Peyer's patch (tissue), 4 donors: ENCODE data around the gene SPACA5. TPM values are rescaled to one million over a fixed set of nuclear protein-coding genes. Genes with fewer than 3 reads are reported as not detected.
"Not testable (repeated sequence)": the region's sequence is repeated elsewhere in the genome, so short reads cannot be mapped to it uniquely, and the experiment has no call there.

Experiments used
- DNase-seq, 3 donors: peaks; one replicate each; pipeline ENCODE4 v3.0.0-alpha.2; 2017 to 2019
- H3K27ac ChIP-seq, 4 donors: fragments of 200-600 bp; sonication (generic); one replicate each; pipeline ENCODE4 v1.5.1; 2016 to 2019
- H3K27me3 ChIP-seq, 2 donors: fragments of 200-600 bp; sonication (generic); one replicate each; pipeline ENCODE4 v1.5.1; 2019
- H3K36me3 ChIP-seq, 3 donors: fragments of 200-600 bp; sonication (generic); one replicate each; pipeline ENCODE4 v1.5.1; 2016 to 2019
- H3K4me1 ChIP-seq, 4 donors: fragments of 200-600 bp; sonication (generic); one replicate each; pipeline ENCODE4 v1.5.1; 2016 to 2019
- H3K4me3 ChIP-seq, 4 donors: fragments of 200-600 bp; sonication (generic); 1 replicate in 3 of 4; 2 replicates in 1 of 4; pipeline ENCODE4 v1.5.1; 2016 to 2019; ENCODE audit warnings: mild to moderate bottlenecking in 1 of 4
- H3K9me3 ChIP-seq, 4 donors: fragments of 200-600 bp; sonication (generic); one replicate each; pipeline ENCODE4 v1.5.1; 2016 to 2019; ENCODE audit warnings: mild to moderate bottlenecking in 1 of 4
- CTCF ChIP-seq, 6 experiments: fragments of 450-650 bp in 4 of 6; fragments of 200-600 bp in 2 of 6; sonication (generic) in 1 of 6; IDR thresholded peaks; one replicate each; pipeline ENCODE4 v1.5.1; 2017 to 2019; ENCODE audit warnings: antibody characterized with exemption in 6 of 6, mild to moderate bottlenecking in 3 of 6, moderate library complexity in 1 of 6
- POLR2A ChIP-seq, 2 donors: fragments of 450-650 bp; IDR thresholded peaks; one replicate each; pipeline ENCODE4 v1.5.1; 2017; ENCODE audit warnings: antibody characterized with exemption in 2 of 2, mild to moderate bottlenecking in 2 of 2, moderate library complexity in 2 of 2
- total RNA-seq, 4 donors: library from RNA; depleted of rRNA; stranded (reverse); fragments of >200 nt; gene quantifications; one replicate each; pipeline ENCODE4 v1.1.0, GENCODE V29; 2016

The SPACA5 gene
- total RNA-seq, 4 donors from 2014 or later, result not detected

DNA sequence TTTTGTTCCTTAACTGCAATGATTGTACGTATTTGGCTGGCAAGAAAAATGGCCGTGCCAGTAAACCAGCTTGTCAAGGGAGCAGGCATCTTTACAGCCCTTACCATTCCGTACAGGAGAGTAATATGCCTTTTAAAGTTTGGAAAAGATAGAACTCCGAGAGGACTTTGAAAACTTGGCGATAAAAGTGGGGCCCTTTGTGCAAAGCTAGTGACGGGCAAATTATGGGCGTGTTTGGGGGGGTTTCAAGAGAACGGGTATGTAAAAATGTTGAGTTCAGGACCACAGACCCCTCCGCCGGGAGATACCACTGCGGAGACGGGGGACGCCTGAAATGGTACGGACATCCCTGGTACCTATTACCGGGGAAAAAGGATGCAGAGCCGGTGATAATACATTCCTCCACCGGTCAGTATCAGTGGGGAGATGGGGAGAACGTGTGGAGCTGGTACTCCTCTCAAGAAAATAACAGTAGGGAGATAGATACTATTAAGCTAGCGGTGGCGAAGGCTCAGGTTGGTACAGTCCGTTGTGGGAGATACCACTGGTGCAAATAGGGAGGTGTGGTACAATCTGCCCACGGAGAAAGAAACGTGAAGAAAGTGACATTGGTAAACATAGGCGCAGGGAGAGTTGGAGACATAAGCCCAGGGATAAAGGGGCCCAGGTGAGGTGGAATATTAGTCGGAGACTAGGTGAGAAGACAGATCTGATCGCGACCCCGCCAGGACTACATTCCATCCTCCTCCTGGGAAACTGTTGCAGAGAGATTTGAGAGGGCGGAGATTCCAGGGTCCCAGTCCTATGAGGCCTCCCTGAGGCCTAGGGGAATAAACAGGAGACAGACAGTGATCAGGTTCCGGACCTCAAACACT, 14.5 kb downstream of the SPACA5 start:
- TF ChIP-seq CTCF (IDR thresholded peaks at IDR 0.05), result no peak
- no peak for TF ChIP-seq POLR2A (IDR thresholded peaks at IDR 0.05)
- Histone ChIP-seq H3K4me1 (no peaks in the 10 kb centered on the region), H3K4me3 (peak overlapping the region; percentile 37 to 66 (median 48)), H3K27ac (peak overlapping the region; percentile 73 to 89 (median 80)), H3K9me3 (no peaks in the 10 kb centered on the region), H3K36me3 (no peaks in the 10 kb centered on the region), H3K27me3 (no peaks in the 10 kb centered on the region)
- peak; percentile 68 to 83 (median 70) for DNase-seq

DNA sequence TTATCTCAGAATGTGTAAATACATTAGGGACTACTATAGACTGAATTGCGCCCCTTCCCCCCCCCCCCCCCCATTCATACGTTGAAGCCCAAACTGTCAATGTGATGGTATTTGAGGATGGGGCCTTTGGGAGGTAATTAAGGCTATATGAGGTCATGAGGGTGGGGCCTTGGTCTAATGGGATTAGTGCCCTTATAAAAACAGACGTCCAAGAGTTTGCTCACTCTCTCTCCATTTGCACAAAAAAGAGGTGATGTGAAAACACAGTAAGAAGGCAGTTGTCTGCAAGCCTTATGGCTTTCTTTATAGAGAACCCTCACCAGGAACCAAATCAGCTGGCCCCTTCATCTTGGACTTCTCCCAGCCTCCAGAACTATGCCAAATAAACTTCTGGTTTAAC, 15.3 kb downstream of the SPACA5 start:
- Histone ChIP-seq H3K4me3 (no peak overlapping the region), H3K9me3 (no peaks in the 10 kb centered on the region), H3K27me3 (no peaks in the 10 kb centered on the region), H3K4me1 (no peaks in the 10 kb centered on the region), H3K27ac (no peak overlapping the region), H3K36me3 (no peaks in the 10 kb centered on the region)
- TF ChIP-seq CTCF (IDR thresholded peaks at IDR 0.05) (no peak), POLR2A (IDR thresholded peaks at IDR 0.05) (no peak)
- DNase-seq, result no peak

- no peaks in the 10 kb centered on the region for H3K27me3 ChIP-seq
- no peak overlapping the region for H3K4me3 ChIP-seq
- no peaks in the 10 kb centered on the region for H3K36me3 ChIP-seq
- H3K27ac ChIP-seq, result no peak overlapping the region
- no peaks in the 10 kb centered on the region for H3K4me1 ChIP-seq
- DNase-seq, result no peak
- no peaks in the 10 kb centered on the region for H3K9me3 ChIP-seq
- TF ChIP-seq POLR2A (IDR thresholded peaks at IDR 0.05) (no peak), CTCF (IDR thresholded peaks at IDR 0.05) (no peak)
Measured at GRCh38 chrX:48022738-48023137, 15.9 kb downstream of the SPACA5 start.

DNA sequence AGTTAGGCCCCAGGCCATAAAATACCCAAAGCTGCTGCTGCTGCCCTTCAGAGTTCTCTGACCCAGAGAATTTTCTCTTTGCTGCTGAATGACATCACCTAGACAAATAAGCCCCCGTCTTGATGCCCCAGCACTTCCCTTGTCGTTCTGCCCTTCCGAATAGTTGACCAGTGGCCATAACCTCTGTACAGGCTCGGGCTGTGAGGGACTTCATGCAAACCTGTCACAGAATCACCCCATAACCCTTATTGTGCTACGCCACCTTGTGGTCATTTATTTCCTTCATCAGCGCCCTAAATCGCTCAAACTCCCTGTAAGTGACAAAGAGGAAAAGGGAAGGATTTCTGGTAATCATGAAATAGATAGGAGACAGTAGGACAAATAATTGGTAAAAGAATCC, 18.8 kb downstream of the SPACA5 start:
- Histone ChIP-seq H3K36me3 (no peaks in the 10 kb centered on the region), H3K27ac (no peak overlapping the region), H3K4me1 (no peaks in the 10 kb centered on the region), H3K27me3 (no peaks in the 10 kb centered on the region), H3K4me3 (no peak overlapping the region), H3K9me3 (no peaks in the 10 kb centered on the region)
- DNase-seq, result peak in 2 of 3 donors; percentile 33 to 75
- TF ChIP-seq POLR2A (IDR thresholded peaks at IDR 0.05), result no peak
- TF ChIP-seq CTCF (IDR thresholded peaks at IDR 0.05), result peak in 5 of 6 experiments; percentile 57 to 65 (median 58)

DNA sequence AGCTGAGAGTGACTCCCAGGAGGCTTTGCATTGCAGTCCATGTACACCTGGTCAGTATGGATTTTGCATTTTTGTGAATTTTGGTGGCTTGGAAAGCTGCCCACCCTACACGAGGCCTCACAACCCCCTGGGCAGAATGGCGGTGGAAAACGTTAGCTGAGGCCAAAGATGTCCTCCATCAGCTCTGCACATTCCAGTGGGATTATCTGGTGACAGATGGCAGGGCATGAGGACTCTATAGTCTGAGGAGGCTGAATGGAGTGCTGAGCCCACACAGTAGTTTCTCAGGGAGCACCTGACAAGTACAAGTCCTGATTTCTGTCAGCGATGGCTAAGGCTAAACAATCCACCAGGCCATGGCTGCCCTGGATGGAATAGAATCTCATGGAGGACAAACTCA, 20.8 kb downstream of the SPACA5 start:
- not testable (repeated sequence) for H3K27ac ChIP-seq, H3K9me3 ChIP-seq, H3K4me1 ChIP-seq, H3K36me3 ChIP-seq, H3K27me3 ChIP-seq, H3K4me3 ChIP-seq
- DNase-seq, result peak in 1 of 3 donors; percentile 5

DNA sequence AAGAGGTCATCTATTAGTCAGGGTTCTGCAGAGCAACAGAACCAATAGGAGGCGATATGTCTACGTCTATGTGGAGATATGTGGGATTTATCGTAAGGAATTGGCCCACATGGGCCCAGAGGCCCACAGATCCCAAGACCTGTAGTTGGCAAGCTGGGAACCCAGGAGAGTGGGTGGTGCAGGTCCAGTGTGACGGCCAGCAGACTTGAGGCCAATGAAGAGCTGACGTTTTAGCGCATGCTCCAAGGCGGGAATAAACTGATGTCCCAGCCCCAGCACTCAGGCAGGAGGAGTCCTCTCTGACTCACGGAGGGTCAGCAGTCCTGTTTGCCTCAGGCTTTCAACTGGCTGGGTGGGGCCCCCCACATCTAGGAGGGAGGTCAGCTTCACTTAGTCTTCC, 21.3 kb downstream of the SPACA5 start:
- H3K27me3 ChIP-seq, result no peaks in the 10 kb centered on the region
- TF ChIP-seq CTCF (IDR thresholded peaks at IDR 0.05), result no peak
- TF ChIP-seq POLR2A (IDR thresholded peaks at IDR 0.05), result no peak
- H3K27ac ChIP-seq, result no peak overlapping the region
- H3K4me1 ChIP-seq, result no peaks in the 10 kb centered on the region
- no peaks in the 10 kb centered on the region for H3K36me3 ChIP-seq
- no peak overlapping the region for H3K4me3 ChIP-seq
- H3K9me3 ChIP-seq, result no peaks in the 10 kb centered on the region
- peak in 1 of 3 donors; percentile 14 for DNase-seq
